Ishikawa (cell line): ENCODE data around the gene CLEC14A.

Source experiments
- CEBPB ChIP-seq: IDR thresholded peaks from 2 replicates; pipeline ENCODE4 v1.6.1; 2012
- CREB1 ChIP-seq: IDR thresholded peaks from 2 replicates; pipeline ENCODE4 v1.6.1; 2012; ENCODE audit warnings: low read depth
- EGR1 ChIP-seq: IDR thresholded peaks from 2 replicates; pipeline ENCODE4 v1.6.1; 2012
- EP300 ChIP-seq: IDR thresholded peaks from 2 replicates; pipeline ENCODE4 v1.6.1; 2012; ENCODE audit warnings: borderline replicate concordance
- FOXM1 ChIP-seq: IDR thresholded peaks from 2 replicates; pipeline ENCODE4 v1.6.1; 2012; ENCODE audit warnings: low read depth, borderline replicate concordance
- MAX ChIP-seq: IDR thresholded peaks from 2 replicates; pipeline ENCODE4 v1.6.1; 2012
- NFIC ChIP-seq: IDR thresholded peaks from 2 replicates; pipeline ENCODE4 v1.6.1; 2012
- RAD21 ChIP-seq: IDR thresholded peaks from 2 replicates; pipeline ENCODE4 v1.6.1; 2012; ENCODE audit warnings: low read depth
- REST ChIP-seq: IDR thresholded peaks from 2 replicates; pipeline ENCODE4 v1.6.1; 2012; ENCODE audit warnings: low read depth, mild to moderate bottlenecking
- TAF1 ChIP-seq: IDR thresholded peaks from 2 replicates; pipeline ENCODE4 v1.6.1; 2012; ENCODE audit warnings: low read depth, mild to moderate bottlenecking
- TCF12 ChIP-seq: IDR thresholded peaks from 2 replicates; pipeline ENCODE4 v1.6.1; 2012; ENCODE audit warnings: low read depth
- TEAD4 ChIP-seq: IDR thresholded peaks from 2 replicates; pipeline ENCODE4 v1.6.1; 2012
- YY1 ChIP-seq: IDR thresholded peaks from 2 replicates; pipeline ENCODE4 v1.6.1; 2012; ENCODE audit warnings: low read depth
- ZBTB7A ChIP-seq: IDR thresholded peaks from 2 replicates; pipeline ENCODE4 v1.6.1; 2012; ENCODE audit warnings: low read depth
- TF ChIP-seq, protein P1 (sequence below): IDR thresholded peaks from 2 replicates; pipeline ENCODE4 v1.6.1; 2012

Gene CLEC14A

GRCh38 chr14:38262844-38263243 lies 7.0 kb upstream of the CLEC14A start:
- TF ChIP-seq FOXM1 = no peak
- TF ChIP-seq NFIC = no peak
- TF ChIP-seq, protein P1, sequence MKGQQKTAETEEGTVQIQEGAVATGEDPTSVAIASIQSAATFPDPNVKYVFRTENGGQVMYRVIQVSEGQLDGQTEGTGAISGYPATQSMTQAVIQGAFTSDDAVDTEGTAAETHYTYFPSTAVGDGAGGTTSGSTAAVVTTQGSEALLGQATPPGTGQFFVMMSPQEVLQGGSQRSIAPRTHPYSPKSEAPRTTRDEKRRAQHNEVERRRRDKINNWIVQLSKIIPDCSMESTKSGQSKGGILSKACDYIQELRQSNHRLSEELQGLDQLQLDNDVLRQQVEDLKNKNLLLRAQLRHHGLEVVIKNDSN = no peak
- TF ChIP-seq CREB1 = no peak
- TF ChIP-seq TCF12 = no peak
- TF ChIP-seq YY1 = no peak
- no peak for TF ChIP-seq CEBPB
- no peak for TF ChIP-seq TEAD4
- no peak for TF ChIP-seq EGR1
- TF ChIP-seq EP300 = no peak
- no peak for TF ChIP-seq RAD21
- no peak for TF ChIP-seq ZBTB7A

- TF ChIP-seq TEAD4 (no peak), FOXM1 (no peak), MAX (no peak), TAF1 (no peak), ZBTB7A (no peak), YY1 (no peak), CREB1 (no peak), REST (no peak), EGR1 (no peak), EP300 (no peak), RAD21 (no peak)
Observed at GRCh38 chr14:38261620-38262019, 5.7 kb upstream of the CLEC14A start.

DNA sequence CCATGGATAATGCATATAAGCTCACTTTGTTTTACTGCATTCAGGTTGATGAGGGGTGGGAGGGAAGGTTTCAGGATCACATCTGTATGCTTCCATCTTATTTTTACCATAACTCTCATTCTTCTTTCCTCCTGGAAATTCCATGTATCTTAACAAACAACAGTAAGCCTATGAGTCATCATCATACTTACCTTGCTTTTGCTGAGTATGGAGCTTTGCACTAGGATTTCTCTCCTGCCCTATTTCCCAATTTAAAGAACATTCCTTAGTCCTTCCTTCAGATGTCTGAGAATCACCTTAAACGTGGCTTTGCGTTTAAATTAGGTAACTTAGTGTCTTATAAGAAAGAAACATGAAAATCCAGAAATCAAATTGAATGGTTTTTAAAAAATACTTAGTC lies 1.6 kb upstream of the CLEC14A start:
- TF ChIP-seq TEAD4 (no peak), FOXM1 (no peak), RAD21 (no peak), EP300 (no peak), MAX (no peak), TCF12 (no peak)
- TF ChIP-seq, protein P1 = no peak

- TF ChIP-seq TCF12 (no peak), TEAD4 (no peak), RAD21 (no peak), CEBPB (no peak), ZBTB7A (no peak)
- TF ChIP-seq, protein P1 = no peak
Observed at GRCh38 chr14:38256533-38256840, 594 bp upstream of the CLEC14A start.

GRCh38 chr14:38255408-38255672 lies 553 bp downstream of the CLEC14A start:
- TF ChIP-seq EGR1 = no peak
- TF ChIP-seq ZBTB7A = no peak
- TF ChIP-seq CREB1 = no peak
- no peak for TF ChIP-seq RAD21
- TF ChIP-seq TCF12 = no peak
- TF ChIP-seq NFIC = no peak
- no peak for TF ChIP-seq TEAD4
- no peak for TF ChIP-seq FOXM1
- TF ChIP-seq EP300 = no peak
- TF ChIP-seq REST = no peak
- TF ChIP-seq YY1 = no peak
- TF ChIP-seq CEBPB = no peak
- no peak for TF ChIP-seq TAF1
- no peak for TF ChIP-seq MAX
- TF ChIP-seq, protein P1 = no peak
